ENCODE measurements around the gene EIF2A.

DNA sequence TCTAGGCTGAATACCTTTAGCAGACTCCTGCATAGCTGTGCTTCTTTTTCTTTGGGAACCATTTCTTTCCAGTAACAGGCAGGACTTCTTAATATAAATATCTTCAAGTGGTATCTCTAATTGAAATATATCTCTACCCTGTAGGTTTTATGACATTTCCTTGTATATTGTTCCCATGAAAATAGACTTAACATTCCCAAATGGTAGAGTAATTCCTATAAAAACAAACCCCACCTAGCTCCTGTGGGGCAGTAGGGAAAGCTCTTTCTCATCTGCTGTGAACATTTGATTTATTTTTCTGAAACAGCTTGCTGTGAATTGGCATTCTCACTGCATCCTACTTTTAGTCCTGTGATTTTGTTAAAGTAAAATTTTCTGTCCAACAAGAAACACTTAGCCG lies 77.4 kb downstream of the EIF2A start:
- TF ChIP-seq TAF1 (IDR thresholded peaks at IDR 0.05; ENCODE audit: borderline replicate concordance, low read depth, low read length) (no peak), SIN3A (IDR thresholded peaks at IDR 0.05; ENCODE audit: borderline replicate concordance, low read depth, low read length) (no peak), POLR2AphosphoS5 (IDR thresholded peaks at IDR 0.05; ENCODE audit: low read depth, low read length) (no peak), EP300 (IDR thresholded peaks at IDR 0.05; ENCODE audit: borderline replicate concordance in 1 of 2, low read depth in 1 of 2, low read length in 1 of 2) (no peak), FOXM1 (IDR thresholded peaks at IDR 0.05; ENCODE audit: low read depth) (no peak), GABPA (IDR thresholded peaks at IDR 0.05; ENCODE audit: low read depth) (no peak), JUND (IDR thresholded peaks at IDR 0.05) (no peak)
- TF ChIP-seq, protein P1, sequence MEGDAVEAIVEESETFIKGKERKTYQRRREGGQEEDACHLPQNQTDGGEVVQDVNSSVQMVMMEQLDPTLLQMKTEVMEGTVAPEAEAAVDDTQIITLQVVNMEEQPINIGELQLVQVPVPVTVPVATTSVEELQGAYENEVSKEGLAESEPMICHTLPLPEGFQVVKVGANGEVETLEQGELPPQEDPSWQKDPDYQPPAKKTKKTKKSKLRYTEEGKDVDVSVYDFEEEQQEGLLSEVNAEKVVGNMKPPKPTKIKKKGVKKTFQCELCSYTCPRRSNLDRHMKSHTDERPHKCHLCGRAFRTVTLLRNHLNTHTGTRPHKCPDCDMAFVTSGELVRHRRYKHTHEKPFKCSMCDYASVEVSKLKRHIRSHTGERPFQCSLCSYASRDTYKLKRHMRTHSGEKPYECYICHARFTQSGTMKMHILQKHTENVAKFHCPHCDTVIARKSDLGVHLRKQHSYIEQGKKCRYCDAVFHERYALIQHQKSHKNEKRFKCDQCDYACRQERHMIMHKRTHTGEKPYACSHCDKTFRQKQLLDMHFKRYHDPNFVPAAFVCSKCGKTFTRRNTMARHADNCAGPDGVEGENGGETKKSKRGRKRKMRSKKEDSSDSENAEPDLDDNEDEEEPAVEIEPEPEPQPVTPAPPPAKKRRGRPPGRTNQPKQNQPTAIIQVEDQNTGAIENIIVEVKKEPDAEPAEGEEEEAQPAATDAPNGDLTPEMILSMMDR (IDR thresholded peaks at IDR 0.05), result no peak
- TF ChIP-seq, protein P2, sequence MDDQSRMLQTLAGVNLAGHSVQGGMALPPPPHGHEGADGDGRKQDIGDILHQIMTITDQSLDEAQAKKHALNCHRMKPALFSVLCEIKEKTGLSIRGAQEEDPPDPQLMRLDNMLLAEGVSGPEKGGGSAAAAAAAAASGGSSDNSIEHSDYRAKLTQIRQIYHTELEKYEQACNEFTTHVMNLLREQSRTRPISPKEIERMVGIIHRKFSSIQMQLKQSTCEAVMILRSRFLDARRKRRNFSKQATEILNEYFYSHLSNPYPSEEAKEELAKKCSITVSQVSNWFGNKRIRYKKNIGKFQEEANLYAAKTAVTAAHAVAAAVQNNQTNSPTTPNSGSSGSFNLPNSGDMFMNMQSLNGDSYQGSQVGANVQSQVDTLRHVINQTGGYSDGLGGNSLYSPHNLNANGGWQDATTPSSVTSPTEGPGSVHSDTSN (IDR thresholded peaks at IDR 0.05), result no peak
- TF ChIP-seq, protein P3, sequence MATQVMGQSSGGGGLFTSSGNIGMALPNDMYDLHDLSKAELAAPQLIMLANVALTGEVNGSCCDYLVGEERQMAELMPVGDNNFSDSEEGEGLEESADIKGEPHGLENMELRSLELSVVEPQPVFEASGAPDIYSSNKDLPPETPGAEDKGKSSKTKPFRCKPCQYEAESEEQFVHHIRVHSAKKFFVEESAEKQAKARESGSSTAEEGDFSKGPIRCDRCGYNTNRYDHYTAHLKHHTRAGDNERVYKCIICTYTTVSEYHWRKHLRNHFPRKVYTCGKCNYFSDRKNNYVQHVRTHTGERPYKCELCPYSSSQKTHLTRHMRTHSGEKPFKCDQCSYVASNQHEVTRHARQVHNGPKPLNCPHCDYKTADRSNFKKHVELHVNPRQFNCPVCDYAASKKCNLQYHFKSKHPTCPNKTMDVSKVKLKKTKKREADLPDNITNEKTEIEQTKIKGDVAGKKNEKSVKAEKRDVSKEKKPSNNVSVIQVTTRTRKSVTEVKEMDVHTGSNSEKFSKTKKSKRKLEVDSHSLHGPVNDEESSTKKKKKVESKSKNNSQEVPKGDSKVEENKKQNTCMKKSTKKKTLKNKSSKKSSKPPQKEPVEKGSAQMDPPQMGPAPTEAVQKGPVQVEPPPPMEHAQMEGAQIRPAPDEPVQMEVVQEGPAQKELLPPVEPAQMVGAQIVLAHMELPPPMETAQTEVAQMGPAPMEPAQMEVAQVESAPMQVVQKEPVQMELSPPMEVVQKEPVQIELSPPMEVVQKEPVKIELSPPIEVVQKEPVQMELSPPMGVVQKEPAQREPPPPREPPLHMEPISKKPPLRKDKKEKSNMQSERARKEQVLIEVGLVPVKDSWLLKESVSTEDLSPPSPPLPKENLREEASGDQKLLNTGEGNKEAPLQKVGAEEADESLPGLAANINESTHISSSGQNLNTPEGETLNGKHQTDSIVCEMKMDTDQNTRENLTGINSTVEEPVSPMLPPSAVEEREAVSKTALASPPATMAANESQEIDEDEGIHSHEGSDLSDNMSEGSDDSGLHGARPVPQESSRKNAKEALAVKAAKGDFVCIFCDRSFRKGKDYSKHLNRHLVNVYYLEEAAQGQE (IDR thresholded peaks at IDR 0.05; ENCODE audit: low read depth, low read length), result no peak

All from SK-N-SH (cell line).